GM21786 (cell line): ENCODE results near the gene CSNK1A1.

ENCODE experiments used
- ATAC-seq: cut with Tn5 transposase; IDR thresholded peaks from one replicate; pipeline ENCODE4 v1.9.1; 2021; ENCODE audit not compliant: unreplicated experiment

CSNK1A1 gene

DNA sequence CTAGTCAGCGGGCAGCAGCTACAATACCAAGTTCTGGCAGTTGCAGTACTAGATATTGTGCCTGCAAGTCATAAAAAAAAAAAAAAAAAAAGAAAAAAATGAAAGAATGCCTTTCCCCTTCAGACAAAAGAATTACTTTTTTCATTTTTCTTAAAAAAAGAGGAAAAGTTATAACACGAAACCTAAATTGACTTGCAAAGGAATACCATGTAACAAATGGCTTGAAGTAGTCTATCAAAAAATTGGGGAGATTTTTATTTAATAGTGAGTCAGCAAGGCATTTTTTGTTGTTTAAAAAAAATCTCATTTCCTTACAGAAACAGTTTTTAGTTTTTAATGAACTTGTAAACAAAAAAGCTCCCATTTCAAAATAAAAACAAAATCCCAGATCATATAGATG, 55.6 kb downstream of the CSNK1A1 start:
- no peak for ATAC-seq

DNA sequence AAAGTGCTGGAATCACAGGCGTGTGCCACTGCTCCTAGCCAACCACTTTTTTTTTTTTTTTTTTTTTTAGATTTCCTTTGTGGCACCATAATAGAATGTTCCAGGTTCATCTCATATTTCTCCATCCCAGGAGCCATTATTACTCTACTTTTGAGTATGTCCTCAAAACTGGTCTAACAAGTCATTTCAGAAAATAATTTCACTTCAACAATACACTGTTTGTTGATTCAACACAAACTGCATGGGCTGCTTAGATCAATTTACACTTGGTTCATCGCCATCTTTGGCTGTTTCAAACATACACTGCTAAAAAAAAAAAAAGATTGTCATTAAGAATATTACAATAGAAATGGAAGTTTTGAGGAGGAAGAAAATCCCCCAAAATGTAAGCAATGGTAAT, 57.9 kb downstream of the CSNK1A1 start:
- no peak for ATAC-seq

DNA sequence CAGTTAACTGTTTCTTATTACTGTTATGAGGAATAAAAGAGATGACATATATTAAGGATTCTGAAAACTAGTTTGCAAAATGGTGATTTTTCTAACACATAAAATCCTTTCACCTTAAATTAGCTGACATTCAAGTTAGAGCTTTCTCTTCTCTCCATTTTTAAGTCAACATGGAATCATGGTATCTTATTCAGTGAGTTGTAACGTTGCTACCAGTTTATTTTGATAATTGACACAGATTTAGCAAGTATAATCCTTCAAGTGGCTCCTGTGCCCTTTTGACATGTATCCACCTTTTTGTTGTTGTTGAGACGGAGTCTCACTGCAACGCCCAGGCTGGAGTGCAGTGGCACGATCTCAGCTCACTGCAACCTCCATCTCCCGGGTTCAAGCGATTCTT, 58.5 kb downstream of the CSNK1A1 start:
- ATAC-seq, result no peak

DNA sequence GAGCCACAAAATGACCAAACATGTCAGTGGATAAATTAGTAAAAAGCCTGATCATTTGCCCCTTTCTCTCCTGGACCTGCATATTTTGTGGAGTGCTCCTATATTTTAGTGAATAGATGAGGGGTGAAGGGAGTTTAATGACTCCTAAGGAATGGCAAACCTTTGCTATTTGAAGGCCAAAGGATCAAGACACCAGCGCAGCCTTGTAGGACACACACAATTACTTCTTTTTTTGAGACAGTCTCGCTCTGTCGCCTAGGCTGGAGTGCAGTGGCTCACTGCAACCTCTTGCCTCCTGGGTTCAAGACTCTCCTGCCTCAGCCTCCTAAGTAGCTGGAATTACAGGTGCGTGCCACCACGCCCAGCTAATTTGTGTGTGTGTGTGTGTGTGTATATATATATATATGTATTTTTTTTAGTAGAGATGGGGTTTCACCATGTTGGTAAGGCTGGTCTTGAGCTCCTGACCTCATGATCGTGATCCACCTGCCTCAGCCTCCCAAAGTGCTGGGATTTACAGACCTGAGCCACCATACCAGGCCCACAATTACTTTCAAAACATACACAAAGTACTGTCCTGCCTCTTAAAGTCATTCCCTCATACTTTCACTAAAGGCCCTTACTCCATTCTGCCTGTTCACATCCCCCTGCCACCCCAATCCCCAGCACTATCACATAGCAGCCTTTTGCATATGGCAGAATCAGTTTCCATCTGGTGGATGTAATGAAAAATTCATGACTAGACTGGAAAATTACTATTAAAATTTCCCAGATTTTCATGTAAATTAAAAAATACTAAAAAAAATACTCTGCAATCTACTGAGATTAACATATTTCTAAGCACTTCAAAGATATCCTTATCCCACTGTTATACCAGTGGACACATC, 60.4 kb downstream of the CSNK1A1 start:
- no peak for ATAC-seq

DNA sequence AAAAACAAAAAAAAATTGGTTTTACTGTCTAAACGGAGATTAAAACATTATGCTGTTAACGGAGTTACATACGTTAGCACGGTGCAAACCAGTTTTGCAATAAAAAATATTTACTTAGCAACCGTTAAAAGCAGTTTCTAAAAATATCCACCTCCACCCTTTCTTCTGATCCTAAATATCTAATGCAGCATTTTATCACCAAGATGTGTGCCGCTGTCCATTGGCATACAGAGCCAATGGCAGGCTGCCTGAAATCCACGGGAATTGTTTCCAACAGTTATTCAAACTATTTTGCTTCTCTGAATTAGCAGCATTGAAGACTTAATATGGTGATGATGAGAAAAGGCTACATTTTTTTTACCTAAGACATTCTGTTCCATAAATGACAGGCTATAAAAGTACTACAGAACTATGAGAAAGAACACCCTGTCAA, 61.6 kb downstream of the CSNK1A1 start:
- no peak for ATAC-seq

DNA sequence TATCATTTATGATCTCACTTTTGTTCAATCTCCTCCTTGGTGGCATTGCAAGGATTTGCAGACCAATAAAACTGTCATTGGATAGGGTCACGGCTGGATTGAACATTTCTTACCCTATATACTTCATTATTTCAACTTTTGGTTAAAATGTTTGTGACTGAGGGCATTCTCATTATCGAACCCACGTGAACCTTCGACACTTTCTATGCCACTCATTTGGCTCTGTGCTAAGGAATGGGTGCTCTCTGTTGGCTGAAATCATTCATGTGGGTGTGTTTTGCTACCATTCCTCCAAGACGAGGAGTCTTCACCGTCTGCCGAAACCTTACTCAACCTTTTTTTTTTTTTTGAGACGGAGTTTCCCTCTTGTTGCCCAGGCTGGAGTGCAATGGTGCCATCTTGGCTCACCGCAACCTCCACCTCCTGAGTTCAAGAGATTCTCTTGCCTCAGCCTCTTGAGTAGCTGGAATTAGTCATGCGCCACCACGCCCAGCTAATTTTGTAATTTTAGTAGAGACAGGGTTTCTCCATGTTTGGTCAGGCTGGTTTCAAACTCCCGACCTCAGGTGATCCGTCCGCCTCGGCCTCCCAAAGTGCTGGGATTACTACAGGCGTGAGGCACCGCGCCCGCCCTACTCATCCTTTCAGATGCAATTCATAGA, 62.5 kb downstream of the CSNK1A1 start:
- no peak for ATAC-seq

DNA sequence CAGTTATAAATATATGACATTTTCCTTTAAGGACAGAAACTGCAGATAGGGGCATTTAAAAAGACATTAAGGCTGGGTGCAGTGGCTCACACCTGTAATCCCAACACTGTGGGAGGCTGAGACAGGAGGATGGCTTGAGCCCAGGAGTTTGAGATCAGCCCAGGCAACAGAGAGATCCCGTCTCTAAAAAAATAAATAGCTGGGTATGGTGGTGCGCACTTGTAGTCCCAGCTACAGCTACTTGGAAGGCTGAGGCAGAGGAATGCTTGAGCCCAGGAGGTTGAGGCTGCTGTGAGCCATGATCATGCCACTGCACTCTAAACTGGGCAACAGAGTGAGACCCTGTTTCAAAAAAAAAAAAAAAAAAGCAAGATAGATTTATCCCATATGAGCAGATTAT, 63.6 kb downstream of the CSNK1A1 start:
- ATAC-seq, result no peak

DNA sequence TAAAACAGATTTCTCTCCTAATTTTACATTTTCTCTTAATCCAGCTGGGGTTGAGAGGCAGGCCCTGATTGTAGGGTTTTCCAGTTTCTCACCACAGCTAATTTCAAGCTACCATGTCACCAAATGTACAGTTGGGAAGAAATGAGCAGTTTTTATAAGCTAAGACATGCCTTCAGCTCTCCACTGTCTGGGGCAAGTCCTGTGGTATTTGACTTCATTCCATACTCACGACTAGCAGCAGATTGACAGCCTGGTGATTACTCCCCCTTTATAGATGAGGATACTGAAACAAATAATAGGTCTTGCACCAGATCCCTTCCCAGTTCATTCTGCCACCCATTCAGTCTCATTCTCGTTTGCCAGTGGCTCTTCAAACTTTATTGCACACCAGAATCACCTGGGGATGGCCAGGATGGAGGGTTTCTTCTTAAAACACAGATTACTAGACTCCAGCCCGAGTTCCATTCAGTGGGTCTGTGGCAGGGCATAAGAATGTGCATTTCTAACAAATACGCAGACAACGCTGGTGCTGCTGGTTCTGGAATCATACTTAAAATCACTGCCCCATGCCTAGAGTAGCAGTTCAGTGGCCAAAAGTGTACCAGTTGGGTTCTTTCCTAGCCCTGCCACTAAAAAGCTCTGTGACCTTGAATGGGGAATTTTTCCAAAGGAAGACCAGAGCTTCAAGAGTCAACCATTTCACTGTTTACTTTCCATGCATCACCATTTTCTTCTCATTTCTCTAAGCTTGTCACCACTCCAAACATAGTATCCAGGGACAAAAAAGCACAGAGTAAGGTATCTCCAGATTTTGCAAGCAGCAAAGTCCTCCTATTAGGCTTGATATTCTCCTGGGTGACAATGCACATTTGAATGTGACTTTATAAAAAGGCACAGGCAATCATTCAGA, 64.3 kb downstream of the CSNK1A1 start:
- ATAC-seq, result no peak

DNA sequence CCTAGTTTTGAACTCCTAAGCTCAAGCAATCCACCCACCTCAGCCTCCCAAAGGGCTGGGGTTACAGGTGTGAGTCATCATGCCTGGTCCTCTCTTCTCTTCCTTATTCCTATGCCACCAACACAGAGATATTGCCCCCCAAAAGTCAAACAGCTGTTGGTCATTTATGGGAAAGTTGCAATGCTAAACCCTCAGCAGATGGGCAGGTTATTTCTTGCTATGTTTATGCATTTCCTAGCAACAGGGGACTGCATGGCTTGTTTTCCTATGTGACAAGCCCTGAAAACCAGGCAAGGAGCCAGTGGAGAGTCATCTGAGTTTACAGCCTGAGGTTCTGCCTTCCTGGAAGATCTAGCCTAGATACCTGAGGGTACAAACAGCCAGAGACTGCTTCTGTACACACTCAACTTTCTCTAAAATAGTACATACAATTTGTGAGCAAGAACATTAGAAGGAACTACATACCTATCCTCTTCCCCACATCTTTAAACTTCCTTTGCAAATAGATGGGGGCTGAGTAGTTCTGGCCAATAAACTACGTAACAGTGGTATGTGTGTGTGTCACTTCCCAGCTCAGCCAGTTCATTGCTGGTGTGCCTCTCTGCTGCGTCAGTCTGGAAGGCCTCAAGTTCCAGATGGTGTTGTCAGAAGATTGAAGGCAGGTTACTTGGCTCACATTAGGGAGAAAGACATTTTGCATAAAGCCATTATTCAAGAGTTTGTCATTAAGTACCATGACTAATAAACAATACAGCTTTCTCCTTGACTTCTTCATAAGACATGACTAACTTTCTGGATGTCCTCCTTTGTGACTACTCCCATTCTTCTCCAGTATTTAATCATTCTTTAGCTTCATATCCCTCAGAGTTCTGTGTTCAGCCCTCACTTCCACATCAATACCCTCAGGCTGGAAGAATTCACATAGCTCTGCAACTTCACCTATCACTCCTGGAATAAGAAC, 65.3 kb downstream of the CSNK1A1 start:
- no peak for ATAC-seq

DNA sequence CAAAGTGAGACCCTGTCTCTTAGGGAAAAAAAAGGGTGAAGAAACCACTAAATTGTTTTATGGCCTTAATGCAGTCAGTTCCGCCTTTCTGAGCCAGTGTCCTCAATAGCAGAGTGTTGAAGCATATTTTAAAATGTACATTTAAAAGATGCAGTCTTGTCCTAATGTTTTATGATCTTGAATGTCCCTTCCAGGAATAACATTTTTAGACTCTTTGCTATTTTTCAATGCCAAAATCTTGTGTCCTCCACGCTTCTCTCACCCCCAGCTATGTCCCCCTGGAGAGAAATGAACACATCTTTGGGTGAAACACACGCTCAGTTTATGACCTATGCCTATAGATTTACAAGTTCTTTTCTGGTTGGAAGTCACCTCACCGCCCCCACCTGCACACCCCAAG, 69.8 kb downstream of the CSNK1A1 start:
- no peak for ATAC-seq

DNA sequence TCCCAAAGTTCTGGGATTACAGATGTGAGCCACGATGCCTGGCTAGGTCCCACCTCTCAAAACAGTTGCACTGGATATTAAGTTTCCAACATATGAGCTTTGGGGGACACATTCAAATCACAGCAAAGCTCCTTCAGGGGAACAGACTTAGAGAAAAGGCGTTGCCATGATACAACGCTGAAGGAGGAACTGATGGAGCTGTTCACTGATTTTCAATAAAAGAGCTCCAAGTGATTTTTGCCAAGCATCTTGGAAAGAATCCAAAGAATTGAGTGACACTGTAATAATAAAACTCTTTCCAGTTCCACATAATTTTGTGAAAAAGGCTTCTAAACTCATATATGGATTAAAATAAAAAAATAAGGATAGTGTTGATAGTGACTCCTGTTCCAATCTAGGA, 72.5 kb downstream of the CSNK1A1 start:
- ATAC-seq, result no peak

DNA sequence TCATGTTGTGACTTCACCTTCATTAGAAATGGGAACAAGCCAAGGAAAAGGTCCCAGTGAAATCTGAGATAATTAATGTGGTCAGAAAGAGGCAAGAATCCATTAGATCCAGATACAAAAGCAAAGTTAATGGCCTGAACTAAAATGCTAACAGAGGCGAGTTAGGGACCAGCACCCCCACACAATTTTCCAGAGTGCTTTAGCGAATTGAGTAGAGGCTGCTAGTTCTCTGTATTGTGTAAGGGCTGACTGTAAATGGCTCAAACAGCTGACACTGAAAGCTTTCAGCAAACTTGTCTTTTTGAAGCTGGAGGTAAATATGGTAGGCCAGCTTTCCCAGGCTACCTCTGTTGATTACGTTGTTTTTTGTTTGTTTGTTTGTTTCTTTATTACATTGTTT, 75.5 kb downstream of the CSNK1A1 start:
- no peak for ATAC-seq

DNA sequence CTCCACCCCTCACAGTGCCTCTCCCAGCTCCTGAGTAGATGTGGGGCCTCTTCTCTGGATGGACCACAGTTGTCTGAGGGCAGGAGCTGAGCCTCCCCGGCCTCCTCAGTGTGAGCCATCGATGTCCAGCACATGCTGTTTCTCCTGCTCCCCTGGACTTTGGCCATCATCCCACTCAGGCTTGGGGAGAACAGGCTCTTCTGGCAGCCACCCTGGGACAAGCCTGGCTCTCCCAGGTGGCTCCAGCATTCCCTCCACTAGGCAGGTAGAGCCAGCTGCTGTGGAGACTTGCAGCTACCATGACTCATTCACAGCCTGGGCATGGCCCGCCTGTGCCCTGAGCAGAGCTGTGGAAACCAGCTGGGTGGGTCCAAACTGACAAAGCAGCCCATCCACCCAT, 77.0 kb downstream of the CSNK1A1 start:
- ATAC-seq, result no peak

DNA sequence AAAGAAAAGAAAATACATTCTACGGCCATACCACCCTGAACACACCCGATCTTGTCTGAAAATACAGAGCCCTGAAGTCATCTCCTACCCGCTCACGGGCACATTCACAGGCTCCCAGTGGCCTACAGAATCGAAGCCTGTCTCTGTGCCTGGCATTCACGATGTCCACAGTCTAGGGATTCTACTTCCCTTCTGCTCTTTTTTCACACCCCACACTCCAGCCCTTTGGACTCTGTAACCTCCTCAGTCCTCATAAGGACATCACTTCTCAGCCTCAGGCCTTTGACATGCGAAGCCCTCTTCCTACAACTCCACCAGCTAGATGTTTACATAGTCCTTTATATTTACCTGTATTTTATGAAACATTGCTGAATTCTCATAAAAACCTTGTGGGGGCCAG, 77.8 kb downstream of the CSNK1A1 start:
- ATAC-seq, result no peak

DNA sequence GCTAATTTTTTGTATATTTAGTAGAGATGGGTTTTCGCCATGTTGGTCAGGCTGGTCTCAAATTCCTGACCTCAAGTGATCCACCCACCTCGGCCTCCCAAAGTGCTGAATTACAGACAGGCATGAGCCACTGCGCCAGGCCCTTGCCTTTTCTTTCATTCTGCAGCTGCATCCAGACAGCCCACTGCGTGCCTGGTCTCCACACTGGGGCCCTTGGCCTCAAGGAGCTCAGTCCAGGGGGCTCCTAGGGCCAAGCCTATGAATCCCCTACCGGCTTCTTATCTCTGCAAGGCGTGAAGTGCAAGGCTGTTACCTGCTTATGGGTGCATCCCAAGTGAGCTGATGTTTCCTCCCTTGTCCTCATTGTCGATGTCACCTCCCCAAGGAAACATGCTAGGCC, 78.8 kb downstream of the CSNK1A1 start:
- no peak for ATAC-seq

DNA sequence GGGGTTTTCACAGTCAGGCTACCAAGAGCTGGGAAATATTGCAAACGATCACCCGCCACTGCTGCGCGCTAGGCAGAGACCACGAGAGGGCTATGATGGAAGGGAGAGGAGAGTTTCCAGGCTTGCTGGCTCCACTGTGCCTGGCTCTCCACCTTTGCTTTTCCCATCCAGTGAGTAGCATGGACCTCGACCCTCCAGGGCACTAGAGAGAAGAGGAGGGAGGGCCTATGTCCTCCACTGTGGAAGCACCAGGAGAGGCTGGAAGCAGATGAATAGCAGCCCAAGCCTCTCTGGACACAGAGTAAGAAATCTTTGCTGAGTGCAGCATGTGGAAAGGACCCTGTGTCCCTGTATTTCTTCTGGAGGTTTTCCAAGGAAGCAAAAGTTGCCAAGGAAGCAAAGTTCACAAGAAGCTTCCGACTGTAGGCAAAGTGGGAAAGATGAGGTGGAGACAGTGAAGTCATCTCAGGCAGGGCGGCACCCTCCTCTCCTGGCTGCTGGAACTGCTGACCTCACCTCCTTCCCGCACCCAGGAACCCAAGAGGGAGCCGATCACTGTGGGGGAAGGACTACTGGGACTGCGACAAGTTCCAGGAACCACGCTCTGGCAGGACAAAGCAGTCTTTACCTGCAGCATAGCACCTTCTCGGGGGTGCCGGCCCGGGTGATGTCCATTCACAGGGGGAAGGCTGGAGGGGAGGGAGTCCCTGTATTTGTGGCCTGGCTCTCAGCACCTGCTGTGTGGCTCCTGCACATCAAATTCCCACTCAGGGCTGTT, 79.6 kb downstream of the CSNK1A1 start:
- ATAC-seq, result no peak

DNA sequence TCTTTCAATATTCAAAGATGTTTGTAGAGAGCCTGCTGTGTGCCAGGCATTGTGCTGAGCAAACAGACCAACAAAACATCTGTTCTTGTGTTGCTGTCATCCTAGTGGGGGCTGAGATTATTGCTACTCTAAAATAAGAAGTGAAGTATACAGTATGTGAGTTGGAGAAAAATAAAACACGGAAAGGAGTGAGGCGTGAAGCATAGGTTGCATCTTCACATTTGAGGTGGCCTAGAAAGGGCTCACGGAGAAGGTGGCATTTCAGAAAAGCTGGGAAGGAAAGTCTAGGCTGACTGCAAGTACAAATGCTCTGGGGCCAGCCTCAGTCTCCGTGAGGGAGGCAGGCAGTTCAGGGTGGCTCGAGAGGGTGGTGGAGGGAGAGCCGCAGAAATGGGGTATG, 80.3 kb downstream of the CSNK1A1 start:
- ATAC-seq, result no peak

DNA sequence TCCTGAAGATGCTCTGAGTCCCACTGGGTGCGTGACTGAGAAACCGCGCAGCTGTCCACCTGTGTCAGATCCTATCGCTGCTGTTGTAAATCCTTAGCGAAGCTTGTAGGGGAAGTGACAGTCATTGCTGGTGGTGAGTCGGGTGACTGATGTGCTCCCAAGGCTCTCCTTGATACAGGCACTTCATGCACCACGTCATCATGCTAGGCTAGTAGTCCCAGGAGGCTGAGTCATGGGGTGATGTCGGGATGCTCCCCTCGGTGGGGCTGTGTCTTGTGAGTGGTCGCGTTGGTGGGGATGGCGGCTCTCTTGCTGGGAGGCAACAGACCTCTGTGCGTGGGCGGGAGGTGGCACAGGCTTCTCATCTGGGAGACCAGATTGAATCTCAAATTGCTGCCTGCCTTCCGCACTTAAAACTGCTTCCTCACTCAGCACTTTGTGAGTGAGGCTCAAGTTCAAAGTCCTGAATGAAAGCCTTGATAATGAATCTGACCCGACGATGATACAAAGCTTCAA, 84.7 kb downstream of the CSNK1A1 start:
- ATAC-seq, result no peak

DNA sequence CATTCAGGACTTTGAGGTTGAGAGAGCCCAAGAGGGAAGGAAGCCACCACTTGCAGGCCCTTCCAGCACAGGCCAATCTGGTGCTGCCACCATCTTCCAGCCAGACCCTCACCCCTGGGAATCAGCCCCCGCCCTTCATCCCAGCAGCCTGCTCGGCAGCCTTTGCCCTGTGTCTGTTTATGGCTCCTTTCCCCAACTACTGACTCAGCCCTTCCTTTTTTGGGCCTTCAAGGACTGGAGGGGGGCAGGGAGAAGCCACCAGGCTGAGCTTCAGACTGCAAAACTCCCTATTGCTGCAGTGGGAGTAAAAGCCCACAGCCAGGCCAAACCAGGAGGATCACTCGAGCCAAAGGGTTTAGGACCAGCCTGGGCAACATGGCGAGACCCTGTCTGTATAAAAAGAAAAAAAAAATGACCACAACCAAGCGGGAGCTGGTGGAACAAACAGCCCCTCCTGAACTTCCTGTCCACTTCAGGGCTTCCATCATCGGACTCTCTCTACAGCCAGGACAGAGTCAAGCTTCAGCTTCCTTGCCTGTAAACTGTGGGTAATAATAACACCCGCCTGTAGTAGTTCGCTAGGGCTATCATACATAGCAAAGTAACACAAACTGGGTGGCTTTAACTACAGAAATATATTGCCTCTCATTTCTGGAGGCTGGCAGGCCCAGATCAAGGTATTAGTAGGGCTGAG, 86.3 kb downstream of the CSNK1A1 start:
- no peak for ATAC-seq
